ENCODE data around the gene TIE1. TPM values are rescaled to one million over a fixed set of nuclear protein-coding genes. Genes with fewer than 3 reads are reported as not detected.

TIE1 gene
- total RNA-seq, result 58.0 TPM

DNA sequence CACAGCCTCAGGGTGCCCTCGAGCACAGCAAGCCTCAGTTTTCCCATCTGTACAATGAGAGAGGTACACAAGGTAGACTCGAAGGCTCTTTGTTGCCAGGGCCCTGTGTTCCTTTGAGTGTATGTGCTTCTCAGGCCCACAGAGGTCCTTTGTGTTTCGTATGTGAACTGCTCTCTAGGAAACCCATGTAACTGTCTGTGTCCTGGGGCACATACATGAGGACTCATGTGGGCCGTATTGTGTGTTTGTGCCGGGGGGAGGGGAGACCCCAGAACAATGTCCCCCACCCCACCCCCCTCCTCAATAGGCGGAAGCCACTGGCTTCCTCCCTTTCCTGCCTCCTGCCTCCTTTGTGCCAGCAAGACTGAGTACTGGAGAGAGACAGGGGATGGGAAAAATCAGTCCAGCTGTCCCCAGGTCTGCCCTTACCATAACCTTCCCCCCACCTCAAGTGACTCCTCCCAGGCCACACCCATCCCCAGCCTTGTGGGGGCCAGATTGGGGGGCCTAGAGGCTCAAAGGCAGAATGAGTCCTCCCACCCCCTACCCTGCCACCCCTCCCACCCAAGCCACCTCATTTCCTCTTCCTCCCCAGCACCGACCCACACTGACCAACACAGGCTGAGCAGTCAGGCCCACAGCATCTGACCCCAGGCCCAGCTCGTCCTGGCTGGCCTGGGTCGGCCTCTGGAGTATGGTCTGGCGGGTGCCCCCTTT is at the start of gene TIE1:
TIE1 (plus strand) TSS at position 605 of the 717 bp plus-strand sequence; CDS start at position 695, 90 bp downstream.
- no peak for ATAC-seq
- DNase-seq (ENCODE audit: low spot score), result no peak
- intact Hi-C loops (cut with DNase I), result no loop called here

DNA sequence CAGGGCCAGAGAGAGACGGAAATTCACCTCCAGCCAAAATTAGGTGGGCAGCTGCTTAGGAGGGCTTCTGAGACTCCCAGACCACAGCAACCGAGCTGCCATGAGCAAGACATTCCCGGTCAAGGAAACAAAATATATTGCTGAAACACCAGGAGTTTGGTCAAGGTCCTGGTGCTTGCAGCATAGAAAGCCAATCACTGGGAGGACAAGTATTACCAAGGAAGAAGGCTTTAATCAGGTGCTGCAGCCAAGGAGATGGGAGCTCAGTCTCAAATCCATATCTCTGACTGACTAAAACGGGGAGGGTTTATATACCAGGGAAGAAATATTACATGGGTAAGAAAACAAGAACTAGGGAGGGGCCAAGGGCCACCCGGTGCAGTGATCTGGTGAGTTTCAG is 49.8 kb upstream of the TIE1 start:
- DNase-seq (ENCODE audit: low spot score) (peak; percentile 28), ATAC-seq (no peak)
- intact Hi-C loops (cut with DNase I), result no loop called here

GRCh38 chr1:43252225-43252624 is 48.6 kb upstream of the TIE1 start:
- ATAC-seq (no peak), DNase-seq (ENCODE audit: low spot score) (no peak)
- intact Hi-C loops (cut with DNase I), result no loop called here

DNA sequence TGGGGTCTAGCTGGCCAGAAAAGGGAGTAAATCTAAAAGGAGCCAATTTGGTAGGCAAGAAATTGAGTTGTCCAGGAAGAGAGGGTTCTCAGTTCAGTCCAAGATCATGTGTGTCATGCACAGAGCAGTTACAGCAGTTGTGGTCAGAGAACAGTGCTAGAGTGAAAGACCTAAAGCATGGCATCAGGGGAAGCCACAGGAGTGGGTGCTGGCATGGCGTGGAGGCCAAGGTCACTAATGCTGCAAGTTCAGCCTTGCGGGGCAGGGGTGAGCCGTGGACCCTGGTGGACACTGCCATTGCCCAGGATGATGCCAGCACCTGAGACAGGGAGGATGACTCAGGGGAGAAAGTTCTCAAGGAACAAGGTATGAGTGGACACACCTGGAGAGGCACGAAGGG is 47.6 kb upstream of the TIE1 start:
- intact Hi-C loops (cut with DNase I), result no loop called here
- no peak for ATAC-seq
- peak; percentile 25 for DNase-seq (ENCODE audit: low spot score)

DNA sequence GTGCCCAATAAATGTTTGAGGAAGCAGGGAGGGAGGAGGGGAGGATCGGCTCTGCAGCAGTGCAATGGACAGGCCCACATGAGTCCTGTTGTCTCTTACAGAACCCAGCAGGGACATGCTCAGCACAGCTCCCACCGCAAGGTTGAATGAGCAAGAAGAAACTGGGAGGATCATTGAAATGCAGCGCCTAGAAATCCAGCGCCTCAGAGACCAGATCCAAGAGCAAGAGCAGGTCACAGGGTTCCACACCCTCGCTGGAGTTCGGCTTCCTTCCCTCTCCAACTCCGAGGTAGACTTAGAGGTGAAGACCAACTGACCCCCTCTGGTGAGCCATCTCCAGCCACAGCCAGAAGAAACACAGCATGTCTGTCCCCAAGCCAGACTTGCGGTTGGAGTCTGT is 46.9 kb upstream of the TIE1 start:
- ATAC-seq (no peak), DNase-seq (ENCODE audit: low spot score) (peak; percentile 44)
- intact Hi-C loops (cut with DNase I), result no loop called here

DNA sequence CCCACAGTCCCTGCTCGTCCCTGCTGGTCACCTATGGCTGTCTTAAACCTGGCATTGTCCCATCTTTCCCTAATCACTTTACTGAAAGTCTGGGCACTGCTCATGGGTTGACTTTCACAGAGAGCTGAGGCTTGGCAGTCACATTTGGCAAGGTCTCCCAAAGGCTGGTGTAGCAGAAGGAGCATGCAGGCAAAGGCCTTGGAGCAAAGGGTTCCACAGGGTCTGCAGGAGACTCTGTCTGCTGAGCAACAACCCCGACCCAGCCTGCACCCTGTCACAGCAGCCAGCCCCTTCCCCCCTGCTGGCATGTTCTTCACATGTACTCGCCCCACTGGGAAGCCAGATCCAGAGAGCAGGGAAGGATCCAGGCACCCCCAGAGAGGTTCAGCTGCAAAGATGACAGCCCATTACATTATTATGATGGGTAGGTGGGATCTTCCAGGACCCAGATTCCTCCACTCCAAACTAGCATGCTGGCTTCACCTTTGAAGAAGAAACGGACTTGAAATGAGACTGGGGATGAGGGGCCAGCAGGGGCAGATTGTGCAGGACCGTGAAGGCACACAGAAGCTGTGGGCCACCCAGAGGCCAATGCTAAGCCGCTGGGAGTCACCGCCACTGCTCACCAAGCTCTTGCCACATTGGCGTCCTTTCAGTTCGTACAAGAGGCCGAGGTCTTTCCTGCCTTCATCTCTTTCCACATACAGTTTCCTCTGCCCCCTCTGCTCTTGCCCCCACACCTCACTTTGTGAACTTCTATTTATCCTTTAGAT is 45.2 kb upstream of the TIE1 start:
- no peak for ATAC-seq
- intact Hi-C loops (cut with DNase I), result no loop called here
- peak; percentile 38 for DNase-seq (ENCODE audit: low spot score)

- peak; percentile 18 for DNase-seq (ENCODE audit: low spot score)
- no peak for ATAC-seq
- intact Hi-C loops (cut with DNase I), result no loop called here
These were observed 43.9 kb upstream of the TIE1 start for GRCh38 chr1:43256675-43257570.

GRCh38 chr1:43258370-43258769 is 42.4 kb upstream of the TIE1 start:
- DNase-seq (ENCODE audit: low spot score), result no peak
- intact Hi-C loops (cut with DNase I), result no loop called here
- ATAC-seq, result no peak

DNA sequence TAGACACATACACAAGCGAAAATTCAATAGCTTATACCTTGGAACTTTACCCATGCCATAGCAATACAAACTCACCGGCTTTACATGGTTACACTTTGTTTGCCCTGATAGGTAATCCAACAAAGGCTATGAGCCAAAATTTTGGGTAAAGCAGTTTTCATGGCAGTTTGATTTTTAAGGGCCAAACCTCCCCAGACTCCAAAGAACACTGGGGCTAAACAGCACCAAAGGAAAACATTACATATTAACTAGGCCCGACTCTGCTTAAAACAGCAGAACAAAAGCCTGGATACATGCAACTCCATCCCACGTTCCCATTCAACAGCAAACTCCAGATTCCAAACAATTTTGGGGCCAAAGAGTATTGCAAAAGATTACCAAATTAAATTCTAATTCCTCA is 35.4 kb upstream of the TIE1 start:
- intact Hi-C loops (cut with DNase I), result no loop called here
- no peak for DNase-seq (ENCODE audit: low spot score)
- ATAC-seq, result no peak

GRCh38 chr1:43266881-43267280 is 33.9 kb upstream of the TIE1 start:
- DNase-seq (ENCODE audit: low spot score) (no peak), ATAC-seq (no peak)
- intact Hi-C loops (cut with DNase I), result no loop called here

- DNase-seq (ENCODE audit: low spot score), result peak; percentile 34
- intact Hi-C loops (cut with DNase I), result no loop called here
- ATAC-seq, result no peak
These were observed 33.4 kb upstream of the TIE1 start for GRCh38 chr1:43267291-43267805.

- intact Hi-C loops (cut with DNase I), result no loop called here
- DNase-seq (ENCODE audit: low spot score) (peak; percentile 23), ATAC-seq (no peak)
These were observed 32.9 kb upstream of the TIE1 start for GRCh38 chr1:43267818-43268425.

- DNase-seq (ENCODE audit: low spot score), result peak; percentile 41
- intact Hi-C loops (cut with DNase I), result no loop called here
- no peak for ATAC-seq
These were observed 31.0 kb upstream of the TIE1 start, which contains the start of gene TMEM125 for GRCh38 chr1:43269627-43270375. TMEM125 (plus strand) TSS chr1:43269983; CDS start chr1:43272723, 2,740 bp downstream.

GRCh38 chr1:43270421-43271095 is 30.2 kb upstream of the TIE1 start:
- ATAC-seq (no peak), DNase-seq (ENCODE audit: low spot score) (peak; percentile 60)
- intact Hi-C loops (cut with DNase I), result no loop called here

GRCh38 chr1:43271186-43272118 is 29.3 kb upstream of the TIE1 start:
- intact Hi-C loops (cut with DNase I), result no loop called here
- DNase-seq (ENCODE audit: low spot score) (peak; percentile 28), ATAC-seq (no peak)

GRCh38 chr1:43272161-43272560 is 28.6 kb upstream of the TIE1 start:
- peak; percentile 37 for DNase-seq (ENCODE audit: low spot score)
- ATAC-seq, result no peak
- intact Hi-C loops (cut with DNase I), result no loop called here

Data from sciatic nerve (tissue), 2 donors.